KOPT-K1 (cell line): ENCODE results near the gene FMO5.
"Not testable (repeated sequence)": the region's sequence is repeated elsewhere in the genome, so short reads cannot be mapped to it uniquely, and the experiment has no call there.

Source experiments
- H3K27ac ChIP-seq: fragments of 200-600 bp; sonication (generic); 2 replicates; pipeline ENCODE4 v1.5.1; 2016; ENCODE audit warnings: antibody characterized with exemption, mild to moderate bottlenecking, low read depth, low read length; ENCODE audit not compliant: poor library complexity, severe bottlenecking
- H3K36me3 ChIP-seq: fragments of 200-600 bp; sonication (generic); 2 replicates; pipeline ENCODE4 v1.5.1; 2017; ENCODE audit warnings: antibody characterized with exemption, mild to moderate bottlenecking, low read length, moderate library complexity; ENCODE audit not compliant: insufficient read depth
- H3K9me3 ChIP-seq: fragments of 200-600 bp; sonication (generic); 2 replicates; pipeline ENCODE4 v1.5.1; 2017; ENCODE audit warnings: antibody characterized with exemption, low read length, mild to moderate bottlenecking; ENCODE audit not compliant: insufficient read depth, poor library complexity, severe bottlenecking

The FMO5 gene

DNA sequence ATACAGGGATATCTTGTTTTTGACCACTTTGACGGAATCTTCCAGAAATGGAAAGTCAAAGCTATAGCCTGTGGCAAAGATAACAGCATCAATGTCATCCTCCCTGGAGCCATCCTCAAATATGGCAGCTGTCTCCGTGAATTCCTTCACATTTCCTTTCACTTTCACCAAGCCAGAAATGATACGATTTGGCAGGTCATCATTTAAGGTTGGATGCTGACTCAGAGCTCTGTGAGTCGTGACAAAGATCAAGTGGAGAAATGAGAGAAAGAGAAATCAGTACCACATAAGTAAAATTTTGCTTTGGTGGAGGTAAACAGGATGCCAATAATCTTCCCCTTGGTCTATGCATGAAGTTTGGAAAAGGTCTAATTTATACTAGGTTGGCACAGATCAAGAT is 23.9 kb downstream of the FMO5 start:
- Histone ChIP-seq H3K9me3 (no peaks in the 10 kb centered on the region), H3K36me3 (no peaks in the 10 kb centered on the region), H3K27ac (no peak overlapping the region)

DNA sequence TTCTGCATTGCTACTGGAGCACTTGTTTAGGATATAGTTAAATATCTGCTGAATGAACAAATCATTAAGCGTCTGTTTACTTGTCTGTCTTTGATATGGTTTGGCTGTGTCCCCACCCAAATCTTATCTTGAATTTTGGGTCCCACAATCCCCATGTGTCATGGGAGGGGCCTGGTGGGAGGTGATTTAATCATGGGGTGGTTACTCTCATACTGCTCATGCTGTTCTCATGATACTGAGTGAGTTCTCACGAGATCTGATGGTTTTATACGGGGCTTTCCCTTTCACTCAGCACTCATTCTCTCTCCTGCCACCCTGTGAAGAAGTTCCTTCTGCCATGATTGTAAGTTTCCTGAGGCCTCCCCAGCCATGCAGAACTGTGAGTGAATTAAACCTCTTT is 27.8 kb downstream of the FMO5 start:
- not testable (repeated sequence) for H3K27ac ChIP-seq, H3K9me3 ChIP-seq, H3K36me3 ChIP-seq

DNA sequence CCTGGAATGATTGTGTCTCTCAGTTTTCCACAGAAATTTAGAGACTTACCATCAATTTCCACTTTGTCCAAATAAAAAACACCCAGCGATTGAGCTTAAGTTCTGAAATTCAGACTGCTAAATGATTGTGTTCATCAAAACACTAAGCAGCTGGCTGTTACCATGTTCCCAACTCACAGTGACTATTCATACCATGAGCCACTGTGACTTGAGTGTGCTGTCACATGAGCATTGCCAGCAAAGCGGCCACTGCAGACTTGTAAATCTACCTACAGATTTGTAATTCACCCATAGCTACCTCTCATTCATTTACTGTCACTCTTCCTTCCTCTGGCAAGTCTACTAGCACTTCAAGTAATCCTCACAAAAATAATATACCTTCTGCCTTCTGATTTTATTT is 35.6 kb downstream of the FMO5 start:
- Histone ChIP-seq H3K9me3 (no peaks in the 10 kb centered on the region), H3K36me3 (no peaks in the 10 kb centered on the region), H3K27ac (no peak overlapping the region)

DNA sequence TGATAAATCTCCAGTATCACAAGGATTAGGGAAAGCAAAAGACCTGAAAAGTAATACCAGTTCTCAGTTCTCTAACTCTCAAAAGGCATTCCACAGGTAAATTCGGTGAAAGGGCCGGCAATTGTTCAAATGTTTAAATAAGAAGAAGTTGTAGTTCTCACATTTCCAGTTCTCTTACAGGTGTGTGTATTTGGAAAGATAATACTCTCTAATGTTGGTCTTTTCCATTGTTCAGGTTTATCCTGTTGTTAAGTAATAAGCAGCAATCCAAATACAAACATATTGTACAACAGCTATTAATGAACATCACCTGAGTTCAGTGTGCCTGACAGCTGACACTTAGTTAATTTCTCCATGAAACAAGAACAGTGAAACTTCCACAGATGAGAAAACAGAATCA is 39.7 kb downstream of the FMO5 start:
- no peaks in the 10 kb centered on the region for H3K36me3 ChIP-seq
- no peak overlapping the region for H3K27ac ChIP-seq
- H3K9me3 ChIP-seq = no peaks in the 10 kb centered on the region

DNA sequence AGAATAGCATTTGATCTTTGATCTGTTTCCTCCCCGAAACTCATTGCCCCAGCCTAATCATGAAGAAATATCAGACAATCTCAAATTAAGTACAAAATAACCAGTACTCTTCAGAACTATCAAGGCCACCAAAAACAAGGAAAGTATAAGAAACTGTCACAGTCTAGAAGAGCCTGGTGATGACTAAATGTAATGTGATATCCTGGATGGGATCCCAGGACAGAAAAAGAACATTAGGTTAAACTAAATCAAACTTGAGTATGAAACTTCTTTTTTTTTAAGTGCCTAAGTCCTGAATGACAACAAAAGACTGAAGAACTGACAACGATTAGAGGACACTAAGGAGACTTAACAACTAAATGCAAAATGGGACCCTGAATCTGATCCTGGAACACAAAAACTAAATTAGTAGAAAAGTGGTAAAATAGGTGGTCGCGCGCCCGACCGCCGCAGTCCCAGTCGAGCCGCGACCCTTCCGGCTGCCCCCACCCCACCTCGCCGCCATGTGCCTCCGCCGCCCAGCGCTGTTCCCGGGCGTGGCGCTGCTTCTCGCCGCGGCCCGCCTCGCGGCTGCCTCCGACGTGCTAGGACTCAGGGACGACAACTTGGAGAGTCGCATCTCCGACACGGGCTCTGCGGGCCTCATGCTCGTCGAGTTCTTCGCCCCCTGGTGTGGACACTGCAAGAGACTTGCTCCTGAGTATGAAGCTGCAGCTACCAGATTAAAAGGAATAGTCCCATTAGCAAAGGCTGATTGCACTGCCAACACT is 47.3 kb downstream of the FMO5 start:
- no peaks in the 10 kb centered on the region for H3K36me3 ChIP-seq
- no peak overlapping the region for H3K27ac ChIP-seq
- no peaks in the 10 kb centered on the region for H3K9me3 ChIP-seq

DNA sequence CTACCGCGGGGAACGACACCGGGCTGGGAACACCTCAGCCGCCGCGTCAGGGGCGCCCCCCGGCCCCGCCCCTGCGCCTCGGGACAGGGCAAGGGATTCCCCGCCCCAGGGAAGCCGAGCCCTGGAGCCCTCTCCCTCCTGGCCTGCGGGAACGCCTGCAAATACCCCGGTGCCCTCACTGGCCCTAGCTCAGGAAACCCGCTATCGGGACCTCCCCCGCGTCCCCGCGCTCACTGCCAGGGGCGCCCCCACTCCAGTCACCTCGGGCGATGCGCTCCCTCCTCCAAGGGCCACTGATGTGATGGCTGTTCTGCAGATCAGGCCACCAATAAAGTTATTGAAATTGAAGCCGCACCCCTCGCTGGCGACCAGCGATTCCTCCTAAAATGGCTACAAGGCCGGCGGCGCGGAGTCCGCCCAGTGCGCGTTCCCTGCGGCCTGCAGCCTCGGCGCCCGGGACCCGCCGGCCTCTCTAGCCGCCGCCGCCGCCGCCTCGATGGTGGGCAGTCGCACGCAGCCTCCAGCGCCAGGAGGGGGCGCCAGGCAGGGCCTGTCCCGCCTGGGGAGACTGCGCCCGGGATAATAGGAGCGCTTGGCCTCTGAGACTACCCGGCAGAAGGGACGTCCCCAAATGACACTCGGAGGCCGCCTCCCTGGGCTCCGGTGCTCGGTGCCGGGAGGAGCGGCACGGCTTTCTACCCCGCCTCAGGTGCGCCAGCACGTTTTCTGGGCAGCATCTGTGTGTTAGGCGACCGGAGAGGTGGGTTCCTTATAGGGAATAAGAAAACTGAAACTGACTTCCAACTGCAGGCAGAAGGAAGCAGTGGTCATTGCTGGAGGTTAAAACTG is 52.7 kb downstream of the FMO5 start, which contains the start of gene PRKAB2:
Gene PRKAB2 (minus strand): TSS at position 303 of the 849 bp plus-strand sequence. CDS start 326 bp downstream, outside the sequence.
- peak within 1 kb of the TSS; percentile 51 for H3K27ac ChIP-seq
- H3K36me3 ChIP-seq = peaks cover 4% of the 10 kb centered on the region; the same call in 1 of the 2 replicates
- no peaks in the 10 kb centered on the region for H3K9me3 ChIP-seq

DNA sequence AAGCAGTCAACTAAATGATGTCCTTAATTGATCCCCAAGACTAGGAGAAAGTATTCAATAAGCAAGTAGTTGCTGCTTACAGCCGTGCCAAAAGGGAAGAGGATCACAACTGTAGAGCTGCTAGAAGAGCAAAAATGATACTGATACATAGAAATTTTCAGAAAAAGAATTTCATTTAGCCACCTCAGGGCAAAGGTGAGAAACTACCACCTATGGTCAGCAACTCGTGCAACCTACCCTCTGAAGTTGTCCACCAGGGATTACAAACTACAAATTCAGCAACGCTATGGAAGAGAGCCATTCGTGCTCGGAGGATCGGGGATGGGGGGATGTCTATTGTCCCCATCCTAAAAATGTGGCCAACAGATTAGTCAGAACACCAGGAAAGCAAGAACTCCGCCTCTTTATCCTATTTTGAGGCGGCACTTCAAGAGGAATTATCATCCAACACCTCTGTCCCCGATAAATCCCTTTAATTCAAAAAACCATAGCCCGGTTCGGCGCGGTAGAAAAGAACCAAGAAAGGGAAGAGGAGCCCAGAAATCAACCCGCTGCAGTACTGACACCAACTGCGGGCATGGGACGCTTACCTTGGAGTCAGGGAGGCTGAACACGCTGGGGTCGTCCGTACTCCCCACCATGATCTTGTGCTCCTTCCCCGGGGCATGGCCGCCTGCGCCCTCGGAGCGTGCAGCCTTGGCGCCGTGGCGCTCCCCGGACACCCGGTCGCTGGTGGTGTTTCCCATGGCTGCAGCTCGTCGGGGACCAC is 53.6 kb downstream of the FMO5 start:
- Histone ChIP-seq H3K9me3 (no peaks in the 10 kb centered on the region), H3K36me3 (peaks cover 8% of the 10 kb centered on the region; the same call in 1 of the 2 replicates), H3K27ac (peak overlapping the region; percentile 51)

DNA sequence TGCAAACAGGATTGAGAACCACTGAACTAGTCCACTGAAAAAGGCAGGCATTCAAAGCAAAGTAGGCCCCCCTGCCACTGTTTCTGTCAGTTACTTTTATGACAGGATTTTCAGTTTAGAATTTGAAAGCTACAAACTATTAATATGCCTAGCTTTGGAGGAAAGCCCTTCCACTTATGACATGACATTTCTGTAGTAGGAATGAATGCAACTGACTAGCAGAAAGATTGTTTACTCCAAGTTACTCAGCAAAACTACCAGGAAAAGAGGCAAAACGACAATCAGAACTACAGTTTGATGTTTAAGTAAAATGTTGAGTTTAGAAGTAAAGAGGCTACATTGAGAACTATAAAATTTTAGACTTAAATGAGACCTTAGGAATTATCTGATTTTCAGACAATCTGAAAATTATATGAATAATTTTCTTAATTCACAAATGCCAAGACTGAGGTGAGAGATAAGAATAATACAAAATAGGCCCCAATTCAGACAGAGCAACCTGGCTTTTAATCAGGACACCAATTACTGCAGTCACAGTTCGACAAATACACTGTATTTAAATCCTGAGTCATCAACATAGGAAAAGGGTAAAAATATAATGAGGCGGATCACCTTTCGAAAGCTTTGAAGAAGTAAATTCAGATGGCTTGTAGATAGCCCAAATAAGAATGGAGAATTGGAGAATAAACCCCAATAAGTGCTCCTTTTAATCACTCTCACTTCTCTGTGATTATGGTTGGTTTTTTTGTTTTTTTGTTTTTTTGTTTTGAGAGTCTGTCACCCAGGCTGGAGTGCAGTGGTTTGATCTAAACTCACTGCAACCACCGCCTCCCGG is 55.1 kb downstream of the FMO5 start:
- Histone ChIP-seq H3K36me3 (peaks cover 19% of the 10 kb centered on the region; the same call in 1 of the 2 replicates), H3K9me3 (no peaks in the 10 kb centered on the region)

DNA sequence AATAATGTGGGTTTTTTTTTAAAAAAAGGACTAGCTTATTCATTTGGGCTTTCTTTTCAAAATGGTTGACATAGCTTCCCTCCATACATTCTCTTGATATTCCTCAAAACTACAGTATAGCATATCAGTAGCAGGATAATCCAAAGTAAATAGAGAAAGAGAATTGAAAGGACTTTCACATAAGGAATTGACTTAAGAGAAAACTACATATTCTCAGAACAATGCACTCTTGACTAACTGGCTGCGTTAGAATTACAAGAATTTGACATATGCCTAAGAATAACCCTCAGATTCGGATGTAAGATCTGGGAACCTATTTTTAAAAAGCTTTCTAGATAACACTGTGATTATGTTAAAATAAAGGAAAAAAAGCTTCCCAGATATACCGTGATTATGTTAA is 56.0 kb downstream of the FMO5 start:
- Histone ChIP-seq H3K27ac (no peak overlapping the region), H3K9me3 (no peaks in the 10 kb centered on the region), H3K36me3 (peaks cover 22% of the 10 kb centered on the region; the same call in 1 of the 2 replicates)

More for the DNA sequence above, 55.1 kb downstream of the FMO5 start:
- H3K27ac ChIP-seq = no peak overlapping the region

DNA sequence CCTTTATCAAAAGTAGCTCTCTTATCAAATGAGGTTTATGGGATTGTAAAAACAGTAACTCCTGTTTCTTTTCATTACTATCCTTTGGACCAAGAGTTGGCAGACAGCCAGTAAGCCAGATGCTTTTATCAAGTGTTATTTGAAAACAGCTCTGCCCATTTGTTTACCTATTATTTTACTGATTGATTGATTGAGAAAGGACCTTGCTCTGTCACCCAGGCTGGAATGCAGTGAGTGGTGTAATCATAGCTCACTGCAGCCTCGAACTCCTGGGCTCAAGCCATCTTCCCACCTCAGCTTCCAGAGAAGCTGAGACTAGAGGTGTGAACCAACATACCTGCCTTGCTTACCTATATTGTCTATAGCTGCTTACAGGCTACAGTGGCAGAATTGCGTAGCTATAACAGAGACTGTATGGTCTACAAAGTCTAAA is 56.5 kb downstream of the FMO5 start:
- no peak overlapping the region for H3K27ac ChIP-seq
- H3K36me3 ChIP-seq = peaks cover 24% of the 10 kb centered on the region; the same call in 1 of the 2 replicates
- no peaks in the 10 kb centered on the region for H3K9me3 ChIP-seq

DNA sequence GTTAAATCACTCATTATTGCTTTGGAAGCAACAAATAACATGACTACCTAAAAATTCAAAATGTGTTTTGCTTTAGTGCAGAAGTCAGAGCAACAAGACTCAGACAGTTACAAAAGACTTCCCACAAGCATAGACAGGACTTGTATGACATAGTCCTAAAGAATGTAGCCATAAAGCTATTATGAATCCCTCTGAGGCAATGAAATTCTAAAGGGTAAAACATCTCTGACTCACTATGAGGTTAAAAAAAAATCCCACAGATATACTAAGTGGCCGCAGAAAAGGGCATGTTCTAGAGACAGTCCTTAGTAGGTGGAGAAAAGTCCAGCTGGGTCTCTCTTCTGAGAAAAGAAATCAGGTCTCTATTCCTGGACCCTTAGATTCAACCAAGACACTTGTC is 57.8 kb downstream of the FMO5 start:
- Histone ChIP-seq H3K36me3 (peaks cover 24% of the 10 kb centered on the region; the same call in 1 of the 2 replicates), H3K27ac (no peak overlapping the region), H3K9me3 (no peaks in the 10 kb centered on the region)

DNA sequence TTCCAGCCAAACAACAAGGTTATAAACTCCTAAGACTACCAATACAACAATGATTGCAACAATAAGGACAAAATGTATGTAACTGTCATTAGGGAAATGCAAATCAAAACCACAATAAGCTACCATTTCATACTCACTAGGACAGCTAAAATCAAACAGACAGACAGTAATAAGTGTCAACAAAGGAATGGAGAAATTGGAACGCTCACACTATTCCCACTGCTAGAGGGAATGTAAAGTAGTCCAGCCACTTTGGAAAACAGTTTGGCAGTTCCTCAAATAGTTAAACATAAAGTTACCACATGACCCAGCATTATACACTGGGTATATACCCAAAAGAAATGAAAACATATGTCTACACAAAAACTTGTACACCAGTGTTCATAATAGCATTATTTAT is 62.1 kb downstream of the FMO5 start:
- H3K36me3 ChIP-seq = peaks cover 59% of the 10 kb centered on the region

DNA sequence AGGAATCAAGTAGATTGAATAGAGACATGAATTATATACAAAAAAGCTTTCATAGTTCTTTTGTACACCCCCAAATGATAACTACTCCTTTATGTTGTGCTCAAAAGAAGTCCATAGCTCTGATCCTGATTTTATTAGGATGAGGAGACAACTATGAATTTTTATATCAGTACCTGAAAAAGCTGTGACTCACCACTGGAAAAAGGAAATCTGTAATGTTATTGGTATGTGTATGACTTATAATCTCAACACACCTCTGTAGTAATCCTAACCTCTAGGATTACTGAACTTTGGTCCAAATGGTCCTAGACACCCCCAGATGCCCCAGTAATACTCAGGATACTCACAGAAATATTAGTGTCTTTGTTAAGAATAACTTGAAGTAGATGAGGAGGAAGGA is 63.0 kb downstream of the FMO5 start:
- H3K9me3 ChIP-seq = no peaks in the 10 kb centered on the region
- H3K27ac ChIP-seq = no peak overlapping the region
- H3K36me3 ChIP-seq = peaks cover 61% of the 10 kb centered on the region

More for the DNA sequence above, 62.1 kb downstream of the FMO5 start:
- Histone ChIP-seq H3K27ac (no peak overlapping the region), H3K9me3 (no peaks in the 10 kb centered on the region)

DNA sequence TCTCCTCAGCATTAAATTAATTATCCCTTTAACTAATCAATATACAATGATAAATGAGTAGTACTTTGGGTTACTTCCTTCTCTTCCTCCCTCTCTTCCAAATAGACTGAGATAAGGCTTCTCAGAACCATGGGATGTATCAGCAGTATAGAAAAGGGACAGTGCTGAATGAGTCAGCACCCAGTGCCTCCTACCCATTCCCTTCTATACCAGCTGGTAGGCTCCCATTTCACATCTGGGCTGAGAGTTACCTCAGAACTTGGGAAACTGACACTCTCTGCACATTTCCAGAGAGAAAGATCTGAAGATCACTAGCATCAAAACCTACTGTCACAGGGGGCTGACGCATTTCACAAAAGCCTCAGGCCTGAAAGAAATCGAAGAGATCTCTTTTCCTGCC is 68.0 kb downstream of the FMO5 start:
- H3K27ac ChIP-seq, H3K9me3 ChIP-seq: not testable (repeated sequence)
- peaks cover 41% of the 10 kb centered on the region for H3K36me3 ChIP-seq
